Measurements from ENCODE around the gene TAOK3. TPM values are rescaled to one million over a fixed set of nuclear protein-coding genes. Genes with fewer than 3 reads are reported as not detected.

Gene TAOK3
- total and polyA plus RNA-seq, 12 donors, result 10.7 to 55.3 (median 29.8) TPM

GRCh38 chr12:118175823-118176447 is 196.8 kb downstream of the TAOK3 start:
- no peak overlapping the region for H3K27ac ChIP-seq
- peak in 1 of 7 donors; percentile 13 for DNase-seq
- no peaks in the 10 kb centered on the region for H3K27me3 ChIP-seq
- intact Hi-C loops (cut with DNase I), result no loop called here
- WGBS, 4 donors, result 75 to 89% (median 83%) methylated on average over 4 of the region's 4 CpGs
- no peaks in the 10 kb centered on the region for H3K9me3 ChIP-seq (replicated peaks in 1 of 3)
- TF ChIP-seq POLR2A (IDR thresholded peaks at IDR 0.05) (no peak), CTCF (IDR thresholded peaks at IDR 0.05) (no peak)
- H3K4me1 ChIP-seq (replicated peaks in 1 of 2), result no peaks in the 10 kb centered on the region
- H3K4me3 ChIP-seq, result no peak overlapping the region
- peaks cover 0 to 77% of the 10 kb centered on the region in 2 donors for H3K36me3 ChIP-seq (replicated peaks in 1 of 2)

DNA sequence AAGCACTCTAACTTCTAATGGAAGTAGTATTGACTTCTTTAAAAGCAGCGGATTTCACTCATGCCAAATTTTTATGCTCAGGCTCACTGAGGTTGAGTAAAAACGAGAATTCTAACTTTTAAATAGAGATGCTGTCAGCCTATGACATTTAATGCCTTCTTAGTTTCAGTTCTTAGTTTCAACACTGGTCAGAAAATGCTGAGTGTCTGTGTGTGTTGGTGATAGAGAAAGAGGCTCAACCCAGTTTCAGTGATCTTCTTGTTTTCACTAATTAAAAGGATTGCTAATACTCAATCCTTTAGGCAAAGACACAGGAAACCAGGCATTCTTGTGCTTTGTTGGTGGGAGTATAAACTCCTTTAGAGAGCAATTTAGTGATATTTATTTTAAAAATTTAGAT is 205.8 kb downstream of the TAOK3 start:
- Histone ChIP-seq H3K4me3 (no peak overlapping the region), H3K36me3 (replicated peaks in 1 of 2) (peaks cover 0 to 49% of the 10 kb centered on the region in 2 donors), H3K27ac (no peak overlapping the region), H3K27me3 (no peaks in the 10 kb centered on the region), H3K4me1 (replicated peaks in 1 of 2) (no peaks in the 10 kb centered on the region), H3K9me3 (replicated peaks in 1 of 3) (no peaks in the 10 kb centered on the region)
- TF ChIP-seq POLR2A (IDR thresholded peaks at IDR 0.05), result no peak
- 78 to 87% (median 82%) methylated on average over 2 of the region's 2 CpGs for WGBS, 4 donors
- intact Hi-C loops (cut with DNase I), result no loop called here
- no peak for DNase-seq

DNA sequence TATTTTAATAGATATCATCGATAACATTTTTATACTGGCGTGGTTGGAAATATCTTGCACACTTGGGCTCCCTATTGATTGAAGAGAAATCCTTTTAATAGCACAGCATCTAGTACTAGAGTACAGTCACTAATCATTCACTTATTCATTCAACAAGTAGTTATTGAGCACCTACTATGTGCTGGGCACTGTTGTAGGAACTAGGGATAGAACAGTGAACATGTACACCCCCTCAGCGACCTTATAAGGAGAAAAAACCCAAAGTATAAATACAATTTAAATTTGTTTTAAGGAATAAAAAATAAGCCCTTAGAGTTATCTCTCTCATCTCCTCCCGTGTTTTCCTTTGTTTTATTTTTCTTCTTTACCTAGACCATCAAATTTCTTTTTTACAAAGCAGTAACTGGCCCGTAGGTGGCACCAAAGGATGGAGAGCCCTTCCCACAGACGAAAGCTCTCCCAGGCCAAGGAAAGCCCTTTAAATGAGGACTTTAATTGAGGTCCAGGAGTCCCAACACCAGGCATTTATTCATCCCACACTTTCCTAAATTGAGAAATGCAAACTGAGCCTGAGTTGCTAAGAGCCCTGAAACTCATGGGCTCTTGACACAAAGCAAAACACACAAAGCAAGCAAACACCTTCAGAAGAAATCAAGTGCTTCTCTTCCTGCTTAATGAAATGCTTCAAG is 207.8 kb downstream of the TAOK3 start:
- WGBS, 4 donors, result 50 to 59% (median 54%) methylated on average over 6 of the region's 6 CpGs
- Histone ChIP-seq H3K27me3 (no peaks in the 10 kb centered on the region), H3K9me3 (replicated peaks in 1 of 3) (no peaks in the 10 kb centered on the region), H3K27ac (no peak overlapping the region), H3K4me3 (no peak overlapping the region), H3K4me1 (replicated peaks in 1 of 2) (no peaks in the 10 kb centered on the region), H3K36me3 (replicated peaks in 1 of 2) (peaks cover 0 to 49% of the 10 kb centered on the region in 2 donors)
- intact Hi-C loops (cut with DNase I), result no loop called here
- TF ChIP-seq CTCF (IDR thresholded peaks at IDR 0.05) (peak; percentile 20 to 55 (median 51)), POLR2A (IDR thresholded peaks at IDR 0.05) (no peak)
- DNase-seq, result peak in 4 of 7 donors; percentile 31 to 54 (median 40)

DNA sequence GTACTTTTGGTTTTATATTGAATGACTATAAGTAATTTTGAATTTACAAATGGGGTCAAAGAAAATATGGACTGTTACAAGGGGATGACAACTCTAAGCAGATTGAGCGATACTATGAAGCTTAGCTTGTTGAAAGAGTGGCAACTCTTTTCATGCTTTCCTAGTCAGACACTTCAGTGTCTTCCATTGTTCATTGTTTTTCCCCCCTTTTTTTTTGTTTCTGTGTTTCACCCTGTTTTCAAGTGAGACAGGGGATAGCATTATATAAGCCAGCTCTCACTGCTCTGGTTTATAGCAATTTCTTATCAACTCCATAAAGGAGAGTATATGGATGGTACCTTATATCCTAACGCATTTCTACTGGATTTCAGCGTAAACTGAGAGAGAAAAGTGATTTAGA is 212.2 kb downstream of the TAOK3 start:
- no peak for TF ChIP-seq CTCF (IDR thresholded peaks at IDR 0.05)
- TF ChIP-seq POLR2A (IDR thresholded peaks at IDR 0.05), result no peak
- Histone ChIP-seq H3K27ac (no peak overlapping the region), H3K36me3 (replicated peaks in 1 of 2) (peaks cover 0 to 49% of the 10 kb centered on the region in 2 donors), H3K9me3 (replicated peaks in 1 of 3) (no peaks in the 10 kb centered on the region), H3K4me1 (replicated peaks in 1 of 2) (no peaks in the 10 kb centered on the region), H3K27me3 (no peaks in the 10 kb centered on the region), H3K4me3 (no peak overlapping the region)
- 94 to 98% (median 97%) methylated on average over 3 of the region's 3 CpGs for WGBS, 4 donors
- DNase-seq, result no peak
- intact Hi-C loops (cut with DNase I), result no loop called here
